PC-3 (cell line): ENCODE results near the gene DAB1. TPM values are rescaled to one million over a fixed set of nuclear protein-coding genes. Genes with fewer than 3 reads are reported as not detected.

ENCODE experiments used
- ATAC-seq: fragments of 200-7000 bp; cut with Tn5 transposase; 2 replicates; pipeline ENCODE4 v1.9.1; 2020; ENCODE audit warnings: mild to moderate bottlenecking, moderate library complexity
- BruUV-seq: library from RNA; stranded (reverse); fragments of 400-500 nt; replicated peaks from 2 replicates; lab custom pipeline; 2021; lab: Mats Ljungman, UMichigan
- CTCF ChIA-PET: fragments of 300-600 bp; sonication (Branson Sonifier 250); formaldehyde crosslinking; loops from one replicate; lab custom pipeline; 2022; ENCODE audit warnings: antibody characterized with exemption; lab: Charles Lee
- POLR2A ChIA-PET: fragments of 300-600 bp; sonication (Branson Sonifier 250); formaldehyde crosslinking; loops from one replicate; lab custom pipeline; 2022; ENCODE audit warnings: antibody characterized with exemption; ENCODE audit not compliant: unreplicated experiment; lab: Charles Lee
- DNase-seq: peaks from one replicate; pipeline ENCODE4 v3.0.0-alpha.2; 2015
- H2AFZ ChIP-seq: fragments of 300-600 bp; sonication (generic); 2 replicates; pipeline ENCODE4 v1.6.0; 2016; ENCODE audit warnings: antibody characterized with exemption, low read length
- H3F3A ChIP-seq: fragments of 300-600 bp; sonication (generic); one replicate; pipeline ENCODE4 v1.6.0; 2017; ENCODE audit warnings: antibody characterized with exemption, low read length, control low read depth, mild to moderate bottlenecking; ENCODE audit not compliant: unreplicated experiment
- H3K27ac ChIP-seq: fragments of 300-600 bp; sonication (generic); 2 replicates; pipeline ENCODE4 v1.5.1; 2016; ENCODE audit warnings: mild to moderate bottlenecking, low read length
- H3K27me3 ChIP-seq: fragments of 300-600 bp; sonication (generic); 2 replicates; pipeline ENCODE4 v1.6.1; 2016; ENCODE audit warnings: low read length, mixed read lengths
- H3K36me3 ChIP-seq: fragments of 300-600 bp; sonication (generic); 2 replicates; pipeline ENCODE4 v1.6.1; 2016; ENCODE audit warnings: low read depth, mixed run types, low read length, mixed read lengths
- H3K4me1 ChIP-seq: fragments of 300-600 bp; sonication (generic); 2 replicates; pipeline ENCODE4 v1.5.1; 2016; ENCODE audit warnings: low read length; ENCODE audit not compliant: insufficient read depth
- H3K4me2 ChIP-seq: fragments of 300-600 bp; sonication (generic); 2 replicates; pipeline ENCODE4 v1.6.0; 2016; ENCODE audit warnings: low read length
- H3K4me3 ChIP-seq: fragments of 300-600 bp; sonication (generic); 2 replicates; pipeline ENCODE4 v1.5.1; 2016; ENCODE audit warnings: mild to moderate bottlenecking, low read length, mixed read lengths
- H3K79me2 ChIP-seq: fragments of 300-600 bp; sonication (generic); 2 replicates; pipeline ENCODE4 v1.6.1; 2017; ENCODE audit warnings: low read length, mixed read lengths
- H3K9ac ChIP-seq: fragments of 300-600 bp; sonication (generic); 2 replicates; pipeline ENCODE4 v1.6.0; 2016; ENCODE audit warnings: mild to moderate bottlenecking, low read length
- H3K9me2 ChIP-seq: fragments of 300-600 bp; sonication (generic); replicated peaks from 2 replicates; pipeline ENCODE4 v1.6.1; 2016; ENCODE audit warnings: mixed run types, low read length, mixed read lengths
- H3K9me3 ChIP-seq: fragments of 300-600 bp; sonication (generic); 2 replicates; pipeline ENCODE4 v1.6.1; 2016; ENCODE audit warnings: low read length, mixed read lengths
- H4K20me1 ChIP-seq: fragments of 300-600 bp; sonication (generic); 2 replicates; pipeline ENCODE4 v1.6.1; 2016; ENCODE audit warnings: low read length, mixed read lengths
- CTCF ChIP-seq: fragments of 300-600 bp; sonication (generic); conservative IDR thresholded peaks from 2 replicates; pipeline ENCODE4 v1.5.1; 2017; ENCODE audit warnings: antibody characterized with exemption, low read depth, mild to moderate bottlenecking, low read length
- EZH2 ChIP-seq: fragments of 300-600 bp; sonication (generic); IDR thresholded peaks from one replicate; pipeline ENCODE4 v1.6.1; 2017; ENCODE audit warnings: antibody characterized with exemption, mild to moderate bottlenecking, low read length; ENCODE audit not compliant: unreplicated experiment
- EZH2phosphoT487 ChIP-seq: fragments of 300-600 bp; sonication (generic); IDR thresholded peaks from 2 replicates; pipeline ENCODE4 v1.6.1; 2018; ENCODE audit warnings: mild to moderate bottlenecking, antibody characterized with exemption, low read length, borderline replicate concordance
- intact Hi-C: fragments of 100-400 bp; cut with micrococcal nuclease; formaldehyde crosslinking; loops from 2 replicates; pipeline ENCODE4 v1.9.0; 2023
- total RNA-seq: library from RNA; depleted of rRNA; stranded (reverse); fragments of >200 nt; gene quantifications from 2 replicates; pipeline ENCODE4 v1.2.3, GENCODE V29; 2014

DAB1 gene
- total RNA-seq, 1 experiment from 2014 or later, result not detected

GRCh38 chr1:57265104-57265503 lies 158.8 kb downstream of the DAB1 start:
- H3K4me2 ChIP-seq, result no peak overlapping the region
- no peak overlapping the region for H3K27ac ChIP-seq
- no peak overlapping the region for H2AFZ ChIP-seq
- H3K27me3 ChIP-seq, result peaks cover 13% of the 10 kb centered on the region; the same call in 1 of the 2 replicates
- no peak overlapping the region for H3K4me3 ChIP-seq
- POLR2A ChIA-PET, result no interaction called here
- no peaks in the 10 kb centered on the region for H3K4me1 ChIP-seq
- CTCF ChIA-PET, result no interaction called here
- no peak overlapping the region for H3K9ac ChIP-seq
- H4K20me1 ChIP-seq, result no peaks in the 10 kb centered on the region
- ATAC-seq (no peak), DNase-seq (no peak)
- no peaks in the 10 kb centered on the region for H3K9me3 ChIP-seq
- H3K79me2 ChIP-seq, result no peaks in the 10 kb centered on the region
- no peaks in the 10 kb centered on the region for H3F3A ChIP-seq
- no peak for TF ChIP-seq CTCF
- no peak for TF ChIP-seq EZH2
- TF ChIP-seq EZH2phosphoT487, result no peak
- intact Hi-C loops, result no loop called here
- no peaks in the 10 kb centered on the region for H3K9me2 ChIP-seq
- no peaks in the 10 kb centered on the region for H3K36me3 ChIP-seq
- BruUV-seq, result no TSS peak

- no peak overlapping the region for H3K9ac ChIP-seq
- H3K4me1 ChIP-seq, result no peaks in the 10 kb centered on the region
- H3K4me3 ChIP-seq, result no peak overlapping the region
- no peak for DNase-seq
- no peak overlapping the region for H3K4me2 ChIP-seq
- H3K27ac ChIP-seq, result no peak overlapping the region
- H3K79me2 ChIP-seq, result no peaks in the 10 kb centered on the region
- H3F3A ChIP-seq, result no peaks in the 10 kb centered on the region
- no peak for ATAC-seq
- no peak overlapping the region for H2AFZ ChIP-seq
- ChIA-PET POLR2A (no interaction called here), CTCF (no interaction called here)
- intact Hi-C loops, result no loop called here
- no peaks in the 10 kb centered on the region for H4K20me1 ChIP-seq
- no peaks in the 10 kb centered on the region for H3K9me3 ChIP-seq
- no peaks in the 10 kb centered on the region for H3K36me3 ChIP-seq
- BruUV-seq, result no TSS peak
- peaks cover 13% of the 10 kb centered on the region; the same call in 1 of the 2 replicates for H3K27me3 ChIP-seq
- TF ChIP-seq EZH2 (no peak), CTCF (no peak), EZH2phosphoT487 (no peak)
- no peaks in the 10 kb centered on the region for H3K9me2 ChIP-seq
Observed at GRCh38 chr1:57262472-57262871, 161.4 kb downstream of the DAB1 start.

GRCh38 chr1:57258557-57259325 lies 165.1 kb downstream of the DAB1 start:
- POLR2A ChIA-PET, result no interaction called here
- Histone ChIP-seq H3K9me2 (no peaks in the 10 kb centered on the region), H3K9me3 (no peaks in the 10 kb centered on the region), H2AFZ (no peak overlapping the region), H3F3A (no peaks in the 10 kb centered on the region), H4K20me1 (no peaks in the 10 kb centered on the region), H3K4me3 (no peak overlapping the region), H3K4me1 (no peaks in the 10 kb centered on the region), H3K27ac (no peak overlapping the region), H3K27me3 (no peaks in the 10 kb centered on the region), H3K9ac (no peak overlapping the region), H3K4me2 (no peak overlapping the region), H3K36me3 (no peaks in the 10 kb centered on the region), H3K79me2 (no peaks in the 10 kb centered on the region)
- no peak for ATAC-seq
- CTCF ChIA-PET, result no interaction called here
- BruUV-seq, result no TSS peak
- no peak for DNase-seq
- TF ChIP-seq EZH2, result no peak
- TF ChIP-seq EZH2phosphoT487, result no peak
- no peak for TF ChIP-seq CTCF
- intact Hi-C loops, result no loop called here
